Lung (tissue), 12 donors: ENCODE results near the gene THAP4. TPM values are rescaled to one million over a fixed set of nuclear protein-coding genes. Genes with fewer than 3 reads are reported as not detected.

Experiments used
- ATAC-seq: fragments of 200-7000 bp; cut with Tn5 transposase; one replicate; pipeline ENCODE4 v1.9.1; 2020; ENCODE audit warnings: moderate number of reproducible peaks; ENCODE audit not compliant: insufficient read depth, low FRiP score
- DNase-seq, 3 donors: peaks; one replicate each; pipeline ENCODE4 v3.0.0-alpha.2; 2013 to 2017
- H3K27ac ChIP-seq, 2 donors: one replicate each; pipeline ENCODE4 v1.5.1; 2013; ENCODE audit warnings: mild to moderate bottlenecking in 2 of 2, moderate library complexity in 2 of 2, control low read depth in 1 of 2, inconsistent platforms in 1 of 2, low read depth in 1 of 2, low read length in 1 of 2
- H3K27me3 ChIP-seq, 3 donors: one replicate each; pipeline ENCODE4 v1.5.1; 2013; ENCODE audit warnings: low read length in 2 of 3; ENCODE audit not compliant: control insufficient read depth in 3 of 3, insufficient read depth in 3 of 3
- H3K36me3 ChIP-seq, 4 donors: one replicate each; pipeline ENCODE4 v1.5.1; 2013; ENCODE audit warnings: low read length in 4 of 4, mild to moderate bottlenecking in 1 of 4, moderate library complexity in 1 of 4; ENCODE audit not compliant: control insufficient read depth in 4 of 4, insufficient read depth in 4 of 4
- H3K4me1 ChIP-seq, 5 donors: one replicate each; pipeline ENCODE4 v1.5.1; 2013; ENCODE audit warnings: low read length in 5 of 5, mild to moderate bottlenecking in 2 of 5, moderate library complexity in 1 of 5; ENCODE audit not compliant: control insufficient read depth in 5 of 5, insufficient read depth in 5 of 5
- H3K4me3 ChIP-seq: one replicate; pipeline ENCODE4 v1.5.1; 2013; ENCODE audit warnings: mild to moderate bottlenecking, control low read depth, moderate library complexity
- H3K9ac ChIP-seq, 2 donors: one replicate each; pipeline ENCODE4 v1.5.1; 2013; ENCODE audit warnings: low read length in 2 of 2, control low read depth in 1 of 2; ENCODE audit not compliant: insufficient read depth in 1 of 2
- H3K9me3 ChIP-seq, 4 donors: one replicate each; pipeline ENCODE4 v1.5.1; 2013; ENCODE audit warnings: low read length in 3 of 4, mild to moderate bottlenecking in 1 of 4, moderate library complexity in 1 of 4; ENCODE audit not compliant: control insufficient read depth in 4 of 4, insufficient read depth in 3 of 4
- whole genome bisulfite sequencing, 2 donors: extraction: QIAGEN DNeasy Blood & Tissue Kit; methylation state at CpG; one replicate each; pipeline ENCODE4 v1.1.7; 2013; 5-methylcytosine and 5-hydroxymethylcytosine counted together
- polyA plus RNA-seq, 2 donors: library from polyadenylated mRNA; stranded (reverse); fragments of 200-250 nt; gene quantifications; one replicate each; pipeline ENCODE4 v1.2.1, GENCODE V29; 2013
- total RNA-seq, 2 donors: library from RNA; depleted of rRNA in 1 of 2; stranded (reverse); fragments of >200 nt in 1 of 2; gene quantifications; one replicate each; pipeline ENCODE4 v1.2.1, GENCODE V29; 2014 to 2021
- TF ChIP-seq, protein P1 (sequence below): IDR thresholded peaks from 2 replicates; pipeline ENCODE4 v1.5.1; 2012; ENCODE audit warnings: mild to moderate bottlenecking; ENCODE audit errors: control extremely low read depth, extremely low read depth
- donor health status: control.
- donor health status: control.
- donor health status: Bipolar disorder and iron deficiency.
- donor health status: healthy.
- donor health status: DM: yes; HTN: yes; CAD: no.

Gene THAP4
- total and polyA plus RNA-seq, 4 donors, result 40.0 to 53.7 (median 45.0) TPM

DNA sequence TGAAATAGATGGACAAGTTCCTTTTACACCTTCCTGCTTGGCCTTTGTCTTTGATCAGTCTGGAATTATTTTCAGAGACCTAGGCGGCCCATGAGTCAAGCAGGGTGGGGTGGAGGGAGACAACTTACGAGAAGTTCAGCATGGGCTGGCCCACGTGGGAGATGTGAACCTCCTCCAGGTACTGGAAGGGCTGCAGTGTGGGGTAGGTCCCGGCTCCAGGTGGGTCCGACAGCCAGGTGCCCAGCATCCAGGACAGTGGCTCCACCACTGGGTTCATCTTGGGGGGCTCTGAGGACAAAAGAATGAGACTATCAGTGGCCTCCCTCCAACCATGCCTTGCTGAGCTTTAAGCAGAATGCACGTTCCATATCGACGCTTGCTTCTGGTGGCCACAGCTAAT, 30.8 kb downstream of the THAP4 start:
- no peak for ATAC-seq
- H3K27me3 ChIP-seq, result no peaks in the 10 kb centered on the region
- no peak overlapping the region for H3K4me3 ChIP-seq
- no peak overlapping the region for H3K27ac ChIP-seq
- H3K9ac ChIP-seq, result no peak overlapping the region
- DNase-seq, result no peak
- peaks cover 0 to 17% (median 0%) of the 10 kb centered on the region in 5 donors for H3K4me1 ChIP-seq
- peaks cover 0 to 20% (median 12%) of the 10 kb centered on the region in 4 donors for H3K36me3 ChIP-seq
- WGBS, 2 donors, result 97 to 98% methylated on average over 8 of the region's 8 CpGs
- H3K9me3 ChIP-seq, result no peaks in the 10 kb centered on the region
- TF ChIP-seq, protein P1, sequence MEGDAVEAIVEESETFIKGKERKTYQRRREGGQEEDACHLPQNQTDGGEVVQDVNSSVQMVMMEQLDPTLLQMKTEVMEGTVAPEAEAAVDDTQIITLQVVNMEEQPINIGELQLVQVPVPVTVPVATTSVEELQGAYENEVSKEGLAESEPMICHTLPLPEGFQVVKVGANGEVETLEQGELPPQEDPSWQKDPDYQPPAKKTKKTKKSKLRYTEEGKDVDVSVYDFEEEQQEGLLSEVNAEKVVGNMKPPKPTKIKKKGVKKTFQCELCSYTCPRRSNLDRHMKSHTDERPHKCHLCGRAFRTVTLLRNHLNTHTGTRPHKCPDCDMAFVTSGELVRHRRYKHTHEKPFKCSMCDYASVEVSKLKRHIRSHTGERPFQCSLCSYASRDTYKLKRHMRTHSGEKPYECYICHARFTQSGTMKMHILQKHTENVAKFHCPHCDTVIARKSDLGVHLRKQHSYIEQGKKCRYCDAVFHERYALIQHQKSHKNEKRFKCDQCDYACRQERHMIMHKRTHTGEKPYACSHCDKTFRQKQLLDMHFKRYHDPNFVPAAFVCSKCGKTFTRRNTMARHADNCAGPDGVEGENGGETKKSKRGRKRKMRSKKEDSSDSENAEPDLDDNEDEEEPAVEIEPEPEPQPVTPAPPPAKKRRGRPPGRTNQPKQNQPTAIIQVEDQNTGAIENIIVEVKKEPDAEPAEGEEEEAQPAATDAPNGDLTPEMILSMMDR, result no peak

DNA sequence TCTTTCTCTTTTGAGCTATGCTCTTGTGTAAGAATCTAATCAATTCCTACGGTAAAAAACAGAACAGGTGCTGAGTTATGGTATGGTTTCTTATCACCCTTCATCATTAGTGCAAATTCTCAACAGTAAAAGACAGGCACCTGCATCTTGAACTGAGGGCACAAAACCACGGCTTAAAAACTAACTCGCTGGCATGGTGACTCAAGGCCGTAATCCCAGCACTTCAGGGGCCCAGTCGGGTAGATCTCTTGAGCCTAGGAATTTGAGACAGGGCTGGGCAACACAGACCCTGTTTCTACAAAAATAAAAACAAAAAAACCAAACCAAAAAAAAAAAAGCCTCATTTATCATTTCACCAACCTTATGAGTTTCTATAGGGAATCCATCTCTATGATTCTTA, 33.3 kb downstream of the THAP4 start:
- H3K4me3 ChIP-seq, result no peak overlapping the region
- peaks cover 0 to 21% (median 14%) of the 10 kb centered on the region in 4 donors for H3K36me3 ChIP-seq
- H3K9ac ChIP-seq, result no peak overlapping the region
- ATAC-seq (no peak), DNase-seq (no peak)
- TF ChIP-seq, protein P1, result no peak
- H3K9me3 ChIP-seq, result no peaks in the 10 kb centered on the region
- H3K27ac ChIP-seq, result no peak overlapping the region
- WGBS, 2 donors, result 88 to 91% methylated on average over 5 of the region's 5 CpGs
- H3K27me3 ChIP-seq, result no peaks in the 10 kb centered on the region
- H3K4me1 ChIP-seq, result no peaks in the 10 kb centered on the region

DNA sequence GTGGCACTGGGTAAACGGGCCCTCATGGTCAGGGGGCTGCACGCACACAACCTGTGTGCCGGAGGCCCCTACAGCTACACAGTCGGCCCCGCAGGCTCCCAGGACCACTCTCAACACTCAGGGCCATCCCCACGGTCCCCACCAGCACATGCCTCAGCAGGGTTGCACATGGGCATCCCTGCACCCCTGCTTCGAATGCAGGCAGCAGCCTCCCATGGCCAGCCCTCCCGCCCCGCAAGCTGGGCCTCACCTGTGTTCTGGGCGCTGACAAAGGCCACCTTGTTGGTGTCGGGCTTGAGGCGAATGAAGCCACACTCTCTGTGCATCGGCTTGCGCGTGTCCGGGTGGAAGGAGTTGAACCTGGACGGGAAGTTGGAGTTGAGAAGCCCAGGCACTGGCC, 34.2 kb downstream of the THAP4 start:
- no peaks in the 10 kb centered on the region for H3K9me3 ChIP-seq
- TF ChIP-seq, protein P1, result no peak
- H3K4me3 ChIP-seq, result no peak overlapping the region

DNA sequence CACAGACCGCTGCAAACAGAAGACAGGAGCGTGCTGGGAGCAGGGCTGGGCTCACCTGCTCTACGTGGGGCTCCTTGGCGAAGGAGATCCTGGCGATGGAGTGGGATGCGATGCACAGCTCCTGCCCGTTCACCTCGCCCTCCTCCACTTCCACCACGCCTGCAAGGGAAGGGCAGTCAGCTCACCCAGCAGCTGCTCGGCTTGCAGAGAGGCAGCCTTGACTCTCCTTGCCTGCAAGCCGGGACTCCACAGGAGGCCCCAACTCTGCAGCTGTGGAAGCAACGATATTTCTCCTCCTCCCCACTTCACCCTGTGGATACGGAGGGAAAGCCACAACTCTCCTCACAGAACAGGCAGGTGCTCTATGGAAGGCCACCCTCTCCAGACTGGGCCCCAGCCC, 35.1 kb downstream of the THAP4 start:
- no peak overlapping the region for H3K9ac ChIP-seq
- DNase-seq, result no peak
- no peak overlapping the region for H3K4me3 ChIP-seq
- TF ChIP-seq, protein P1, result no peak
- H3K27ac ChIP-seq, result no peak overlapping the region
- no peaks in the 10 kb centered on the region for H3K9me3 ChIP-seq
- no peaks in the 10 kb centered on the region for H3K4me1 ChIP-seq
- peaks cover 0 to 24% (median 19%) of the 10 kb centered on the region in 4 donors for H3K36me3 ChIP-seq
- H3K27me3 ChIP-seq, result no peaks in the 10 kb centered on the region
- 93 to 96% methylated on average over 13 of the region's 13 CpGs for WGBS, 2 donors
- no peak for ATAC-seq

More for the DNA sequence above, 34.2 kb downstream of the THAP4 start:
- 97 to 99% methylated on average over 17 of the region's 17 CpGs for WGBS, 2 donors
- H3K36me3 ChIP-seq, result peaks cover 0 to 23% (median 19%) of the 10 kb centered on the region in 4 donors
- ATAC-seq, result no peak
- H3K27ac ChIP-seq, result no peak overlapping the region
- no peak for DNase-seq
- no peak overlapping the region for H3K9ac ChIP-seq
- no peaks in the 10 kb centered on the region for H3K27me3 ChIP-seq
- no peaks in the 10 kb centered on the region for H3K4me1 ChIP-seq
